Heart right ventricle (tissue), 16 donors: ENCODE data around the gene LPP. TPM values are rescaled to one million over a fixed set of nuclear protein-coding genes. Genes with fewer than 3 reads are reported as not detected.

Experiments used
- ATAC-seq, 8 donors: fragments of 200-7000 bp; cut with Tn5 transposase; one replicate each; pipeline ENCODE4 v1.9.1; 2020; ENCODE audit warnings: mild to moderate bottlenecking in 8 of 8, moderate library complexity in 8 of 8, moderate number of reproducible peaks in 1 of 8
- DNase-seq, 2 donors: peaks; one replicate each; pipeline ENCODE4 v3.0.0-alpha.2; 2020
- H3K27ac ChIP-seq, 10 donors: fragments of 200-600 bp; sonication (generic) in 2 of 10; one replicate each; pipeline versions ENCODE4 v1.5.0 to v1.8.0; 2020 to 2022; ENCODE audit warnings: mild to moderate bottlenecking in 3 of 10
- H3K27me3 ChIP-seq, 7 donors: fragments of 200-600 bp; one replicate each; pipeline ENCODE4 v1.8.0; 2021 to 2022; ENCODE audit warnings: mild to moderate bottlenecking in 2 of 7
- H3K36me3 ChIP-seq, 9 donors: fragments of 200-600 bp; sonication (generic) in 1 of 9; one replicate each; pipeline versions ENCODE4 v1.5.0 to v1.8.0; 2020 to 2022; ENCODE audit warnings: mild to moderate bottlenecking in 2 of 9
- H3K4me1 ChIP-seq, 9 donors: fragments of 200-600 bp; sonication (generic) in 1 of 9; one replicate each; pipeline versions ENCODE4 v1.5.0 to v1.8.0; 2020 to 2022; ENCODE audit warnings: mild to moderate bottlenecking in 4 of 9
- H3K4me3 ChIP-seq, 10 donors: fragments of 200-600 bp; sonication (generic) in 2 of 10; one replicate each; pipeline versions ENCODE4 v1.5.0 to v1.8.0; 2020 to 2022; ENCODE audit warnings: mild to moderate bottlenecking in 7 of 10, moderate library complexity in 2 of 10
- H3K9me3 ChIP-seq, 11 donors: fragments of 200-600 bp in 10 of 11; sonication (generic) in 2 of 11; one replicate each; pipeline versions ENCODE4 v1.5.0 to v1.8.0; 2013 to 2022; ENCODE audit warnings: mild to moderate bottlenecking in 2 of 11, control low read depth in 1 of 11, moderate library complexity in 1 of 11
- WGBS, 2 donors: extraction: QIAGEN DNeasy Blood & Tissue Kit; methylation state at CpG; one replicate each; pipeline ENCODE4 v1.1.7; 2013; ENCODE audit warnings: inconsistent platforms in 1 of 2; 5-methylcytosine and 5-hydroxymethylcytosine counted together
- intact Hi-C, 10 donors: fragments of 100-400 bp; cut with DNase I; formaldehyde crosslinking; loops; one replicate each; pipeline versions ENCODE4 v1.11.1 to v1.14.2; 2022
- polyA plus RNA-seq, 2 donors: library from polyadenylated mRNA; stranded (reverse); fragments of 200-250 nt; gene quantifications; one replicate each; pipeline ENCODE4 v1.2.3, GENCODE V29; 2013
- total RNA-seq, 10 donors: library from RNA; stranded (reverse); fragmentation: NEBNext Ultra II Directional in 3 of 10; extraction: Animal tissue kit (Norgen Biotek cat#: 25700) in 3 of 10; gene quantifications; one replicate each; pipeline versions ENCODE4 v1.2.1 to v1.2.4, GENCODE V29; 2021 to 2023
- TF ChIP-seq, protein P1 (sequence below), 9 donors: fragments of 200-600 bp; sonication (generic) in 2 of 9; IDR thresholded peaks; one replicate each; pipeline versions ENCODE4 v1.5.0 to v1.8.0; 2021 to 2022; ENCODE audit warnings: antibody characterized with exemption in 9 of 9, mild to moderate bottlenecking in 5 of 9, moderate library complexity in 1 of 9
- donor health status: Arrhythmogenic right ventricular cardiomyopathy.
- donor health status: ischemic (EF 13 %, LVEDD 7.1; RV severe dilation, severe dysfunction).
- donor health status: healthy with polysubstance abuse.
- donor health status: DM: no; HTN: yes; CAD: no.
- donor health status: DM: no; HTN: no; CAD: no.
- donor health status: ischemic (EF 25% LVEDD 6.9; RV normal size, moderate dysfunction).
- donor health status: ischemic (EF 25% LVEDD 5.7; RV mildly dilated, moderate dysfunction).
- donor health status: healthy.
- donor health status: DM: yes; HTN: yes; CAD: no.
- donor health status: Ischemic cardiomyopathy.
- donor health status: ischemic (EF 35%, LVEDD 5.7; RV mildly dilated, moderate dysfunction).
- donor health status: nonischemic (EF 11% LVEDD 7.7; RV severe dilation, severe dysfunction).
- donor health status: DM: yes; HTN: yes; CAD: no.
- donor health status: PGD.
- donor health status: ischemic (EF 29% LVEDD 5.4; RV normal size, mild dysfunction).
- donor health status: nonischemic (EF 23%, LVEDD 6.1; RV moderate dilation, normal function).

LPP gene
- total and polyA plus RNA-seq, 12 donors, result 8.5 to 188 (median 140) TPM

DNA sequence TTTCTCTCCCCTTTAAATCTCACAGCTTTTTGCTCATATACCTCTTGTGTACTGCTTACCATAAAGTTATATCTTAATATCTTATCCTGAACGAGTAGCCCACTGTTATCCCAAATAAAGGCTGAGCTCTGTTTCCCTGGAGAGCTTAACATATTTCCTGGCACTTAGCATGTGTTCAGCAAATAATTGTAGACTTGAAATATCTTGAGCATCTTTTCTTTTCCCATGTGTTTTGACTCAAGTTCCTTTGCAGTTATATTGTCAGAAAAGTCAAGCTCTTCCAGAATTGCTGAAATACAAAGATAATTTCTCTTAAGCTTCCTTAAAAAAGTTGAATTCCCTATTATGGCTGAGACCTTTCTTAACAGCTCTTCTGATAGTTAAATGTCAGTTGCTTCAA, 150.5 kb downstream of the LPP start:
- Histone ChIP-seq H3K9me3 (no peaks in the 10 kb centered on the region), H3K27ac (no peak overlapping the region), H3K4me1 (peaks cover 0 to 53% (median 33%) of the 10 kb centered on the region in 9 donors), H3K36me3 (peaks cover 0 to 14% (median 0%) of the 10 kb centered on the region in 9 donors), H3K4me3 (no peak overlapping the region), H3K27me3 (no peaks in the 10 kb centered on the region)
- 7 to 8% methylated on average over 1 of the region's 1 CpG for WGBS, 2 donors
- no peak for ATAC-seq
- DNase-seq, result no peak
- TF ChIP-seq, protein P1, sequence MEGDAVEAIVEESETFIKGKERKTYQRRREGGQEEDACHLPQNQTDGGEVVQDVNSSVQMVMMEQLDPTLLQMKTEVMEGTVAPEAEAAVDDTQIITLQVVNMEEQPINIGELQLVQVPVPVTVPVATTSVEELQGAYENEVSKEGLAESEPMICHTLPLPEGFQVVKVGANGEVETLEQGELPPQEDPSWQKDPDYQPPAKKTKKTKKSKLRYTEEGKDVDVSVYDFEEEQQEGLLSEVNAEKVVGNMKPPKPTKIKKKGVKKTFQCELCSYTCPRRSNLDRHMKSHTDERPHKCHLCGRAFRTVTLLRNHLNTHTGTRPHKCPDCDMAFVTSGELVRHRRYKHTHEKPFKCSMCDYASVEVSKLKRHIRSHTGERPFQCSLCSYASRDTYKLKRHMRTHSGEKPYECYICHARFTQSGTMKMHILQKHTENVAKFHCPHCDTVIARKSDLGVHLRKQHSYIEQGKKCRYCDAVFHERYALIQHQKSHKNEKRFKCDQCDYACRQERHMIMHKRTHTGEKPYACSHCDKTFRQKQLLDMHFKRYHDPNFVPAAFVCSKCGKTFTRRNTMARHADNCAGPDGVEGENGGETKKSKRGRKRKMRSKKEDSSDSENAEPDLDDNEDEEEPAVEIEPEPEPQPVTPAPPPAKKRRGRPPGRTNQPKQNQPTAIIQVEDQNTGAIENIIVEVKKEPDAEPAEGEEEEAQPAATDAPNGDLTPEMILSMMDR (IDR thresholded peaks at IDR 0.05), result no peak
- intact Hi-C loops, result no loop called here

DNA sequence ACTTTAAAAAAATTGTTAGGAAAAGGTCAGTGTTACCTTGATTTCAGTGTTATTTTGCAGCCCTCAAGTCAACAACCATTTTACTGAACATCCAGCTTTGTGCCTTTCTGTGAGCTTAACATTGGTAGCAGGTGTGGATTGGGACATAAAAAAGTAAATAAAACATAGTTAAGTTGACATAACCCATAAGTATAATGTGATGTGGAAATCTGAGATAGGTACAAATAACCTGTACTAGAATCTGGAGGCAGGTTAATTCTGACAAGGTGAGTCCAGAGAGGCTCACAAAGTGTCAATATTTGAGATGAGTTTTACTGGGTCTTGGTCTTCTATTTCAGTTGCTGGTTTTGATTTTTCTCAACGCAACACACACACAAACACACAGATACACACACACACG, 151.3 kb downstream of the LPP start:
- ATAC-seq (no peak), DNase-seq (no peak)
- no peak overlapping the region for H3K27ac ChIP-seq
- H3K36me3 ChIP-seq, result peaks cover 0 to 14% (median 0%) of the 10 kb centered on the region in 9 donors
- H3K4me3 ChIP-seq, result no peak overlapping the region
- peaks cover 0 to 46% (median 29%) of the 10 kb centered on the region in 9 donors for H3K4me1 ChIP-seq
- intact Hi-C loops, result no loop called here
- H3K9me3 ChIP-seq, result no peaks in the 10 kb centered on the region
- TF ChIP-seq, protein P1 (IDR thresholded peaks at IDR 0.05), result no peak
- H3K27me3 ChIP-seq, result no peaks in the 10 kb centered on the region
- WGBS, 2 donors, result 99% methylated on average over 2 of the region's 2 CpGs

DNA sequence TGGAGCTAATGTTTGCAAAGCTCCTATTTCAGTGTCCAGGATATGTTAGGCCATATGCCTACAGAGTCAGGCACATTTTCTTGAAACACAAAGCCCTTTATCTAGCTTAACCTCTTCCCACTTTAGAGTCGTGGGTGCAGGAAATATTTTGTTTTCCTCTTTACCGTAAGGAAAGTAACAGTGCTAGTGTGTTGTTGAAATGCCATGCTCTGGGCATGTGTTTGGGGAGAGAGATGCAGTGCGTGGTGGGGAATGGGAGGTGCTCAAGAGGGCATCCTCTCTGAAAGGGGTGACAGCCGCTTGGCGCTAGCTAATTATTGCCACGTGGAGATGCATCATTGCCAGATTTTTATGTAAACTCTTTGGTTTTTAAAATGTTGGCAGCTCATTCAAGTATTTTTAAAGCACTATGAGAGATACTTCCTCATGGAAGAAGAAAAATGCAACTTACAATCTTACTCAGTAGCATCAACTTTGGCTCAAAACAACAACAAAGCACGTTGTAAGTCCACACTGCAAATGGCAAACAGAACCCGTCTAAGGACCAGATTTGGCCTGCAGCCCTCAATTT, 152.6 kb downstream of the LPP start:
- peaks cover 0 to 14% (median 0%) of the 10 kb centered on the region in 9 donors for H3K36me3 ChIP-seq
- DNase-seq (no peak), ATAC-seq (no peak)
- WGBS, 2 donors, result 62 to 66% methylated on average over 8 of the region's 8 CpGs
- no peaks in the 10 kb centered on the region for H3K27me3 ChIP-seq
- TF ChIP-seq, protein P1 (IDR thresholded peaks at IDR 0.05), result no peak
- no peaks in the 10 kb centered on the region for H3K9me3 ChIP-seq
- no peak overlapping the region for H3K27ac ChIP-seq
- H3K4me3 ChIP-seq, result no peak overlapping the region
- intact Hi-C loops, result no loop called here
- H3K4me1 ChIP-seq, result peaks cover 0 to 37% (median 25%) of the 10 kb centered on the region in 9 donors

DNA sequence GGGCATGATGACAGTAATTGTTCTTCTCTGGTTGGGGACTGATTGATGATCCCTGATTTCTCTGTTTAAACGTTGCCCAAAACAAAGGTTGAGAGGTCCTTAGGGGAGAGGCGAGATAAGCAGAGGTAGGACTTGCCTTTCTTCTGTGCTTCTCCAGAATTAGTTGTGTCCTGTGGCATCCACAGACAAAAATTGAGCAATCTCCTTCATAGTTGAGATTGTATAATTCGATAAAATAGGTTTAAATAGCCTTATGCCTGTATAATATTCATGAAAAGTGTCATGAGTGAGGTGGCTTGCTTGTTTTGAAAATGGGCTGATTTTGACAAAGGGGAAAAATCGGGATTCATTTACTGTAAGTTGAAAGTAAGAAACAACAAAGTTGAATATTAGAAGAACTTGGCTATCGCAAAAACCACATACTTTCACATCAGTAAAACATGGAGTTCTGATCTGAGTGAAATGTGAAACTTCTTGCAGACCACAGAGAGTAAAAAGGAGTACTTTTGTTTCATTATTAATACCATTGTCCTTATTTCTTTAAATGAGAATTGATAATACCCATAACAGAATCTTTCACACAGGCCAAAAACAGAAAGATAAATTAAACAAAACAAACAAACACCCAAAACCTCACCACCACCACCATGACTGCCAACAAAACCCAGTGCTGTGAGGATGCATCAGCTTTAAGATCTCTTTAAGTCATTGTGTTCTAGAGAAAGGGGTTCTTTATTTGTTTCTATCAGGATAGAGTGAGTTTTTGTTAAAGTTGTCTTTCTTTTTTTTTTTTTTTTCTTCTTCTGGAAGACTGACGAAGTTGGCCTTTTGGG, 155.7 kb downstream of the LPP start:
- TF ChIP-seq, protein P1 (IDR thresholded peaks at IDR 0.05), result no peak
- H3K4me3 ChIP-seq, result no peak overlapping the region
- ATAC-seq (no peak), DNase-seq (no peak)
- intact Hi-C loops, result no loop called here
- H3K27me3 ChIP-seq, result no peaks in the 10 kb centered on the region
- H3K36me3 ChIP-seq, result peaks cover 0 to 14% (median 0%) of the 10 kb centered on the region in 9 donors
- peaks cover 0 to 9% (median 0%) of the 10 kb centered on the region in 11 donors for H3K9me3 ChIP-seq
- H3K4me1 ChIP-seq, result peaks cover 0 to 21% (median 5%) of the 10 kb centered on the region in 9 donors
- H3K27ac ChIP-seq, result no peak overlapping the region
- 78 to 80% methylated on average over 6 of the region's 6 CpGs for WGBS, 2 donors
